Peyer's patch (tissue), 4 donors: ENCODE data around the gene SUN5.

Source experiments
- POLR2A ChIP-seq, 2 donors: fragments of 450-650 bp; IDR thresholded peaks; one replicate each; pipeline ENCODE4 v1.5.1; 2017; ENCODE audit warnings: antibody characterized with exemption in 2 of 2, mild to moderate bottlenecking in 2 of 2, moderate library complexity in 2 of 2
- TF ChIP-seq, protein P1 (sequence below), 6 experiments: fragments of 450-650 bp in 4 of 6; fragments of 200-600 bp in 2 of 6; sonication (generic) in 1 of 6; IDR thresholded peaks; one replicate each; pipeline ENCODE4 v1.5.1; 2017 to 2019; ENCODE audit warnings: antibody characterized with exemption in 6 of 6, mild to moderate bottlenecking in 3 of 6, moderate library complexity in 1 of 6

DNA sequence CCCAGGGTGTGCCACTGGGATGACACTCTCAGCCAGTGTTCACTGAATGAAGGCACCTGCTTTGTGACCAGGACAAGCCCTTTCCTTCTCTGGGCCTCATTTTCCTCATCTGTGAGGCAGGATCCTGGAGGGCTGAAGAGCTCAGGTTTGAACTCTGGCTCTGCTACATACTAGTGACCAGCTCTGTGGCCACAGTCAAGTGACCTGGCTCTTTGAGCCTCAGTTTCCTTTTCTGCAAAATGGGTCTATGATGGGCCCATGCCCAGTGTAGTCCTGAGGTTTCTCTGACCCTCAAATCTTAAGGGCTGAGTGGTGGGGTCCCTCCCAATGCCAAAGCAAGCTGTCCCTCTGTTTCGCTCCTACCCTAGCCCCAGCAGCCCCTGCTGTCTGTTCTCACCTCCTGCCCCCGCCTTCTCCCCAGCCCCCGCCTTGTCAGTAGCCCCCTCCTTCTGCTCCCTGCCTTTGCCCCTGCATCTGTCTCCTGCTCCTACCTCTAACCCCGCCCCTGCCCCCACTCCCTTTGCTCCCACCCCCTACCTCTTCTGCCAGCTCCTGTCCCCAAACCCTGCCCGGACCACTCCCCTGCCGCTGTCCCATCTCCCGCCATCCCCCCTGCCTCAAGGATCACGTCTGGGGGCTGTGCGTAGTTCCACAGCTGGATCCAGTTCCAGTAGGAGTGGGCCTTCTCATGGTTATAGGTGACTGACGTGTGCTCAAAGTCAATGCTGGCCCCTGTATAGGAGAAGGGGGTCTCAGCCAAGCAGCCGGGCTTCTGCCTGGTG, 17.0 kb downstream of the SUN5 start:
- no peak for TF ChIP-seq POLR2A (IDR thresholded peaks at IDR 0.05)
- TF ChIP-seq, protein P1, sequence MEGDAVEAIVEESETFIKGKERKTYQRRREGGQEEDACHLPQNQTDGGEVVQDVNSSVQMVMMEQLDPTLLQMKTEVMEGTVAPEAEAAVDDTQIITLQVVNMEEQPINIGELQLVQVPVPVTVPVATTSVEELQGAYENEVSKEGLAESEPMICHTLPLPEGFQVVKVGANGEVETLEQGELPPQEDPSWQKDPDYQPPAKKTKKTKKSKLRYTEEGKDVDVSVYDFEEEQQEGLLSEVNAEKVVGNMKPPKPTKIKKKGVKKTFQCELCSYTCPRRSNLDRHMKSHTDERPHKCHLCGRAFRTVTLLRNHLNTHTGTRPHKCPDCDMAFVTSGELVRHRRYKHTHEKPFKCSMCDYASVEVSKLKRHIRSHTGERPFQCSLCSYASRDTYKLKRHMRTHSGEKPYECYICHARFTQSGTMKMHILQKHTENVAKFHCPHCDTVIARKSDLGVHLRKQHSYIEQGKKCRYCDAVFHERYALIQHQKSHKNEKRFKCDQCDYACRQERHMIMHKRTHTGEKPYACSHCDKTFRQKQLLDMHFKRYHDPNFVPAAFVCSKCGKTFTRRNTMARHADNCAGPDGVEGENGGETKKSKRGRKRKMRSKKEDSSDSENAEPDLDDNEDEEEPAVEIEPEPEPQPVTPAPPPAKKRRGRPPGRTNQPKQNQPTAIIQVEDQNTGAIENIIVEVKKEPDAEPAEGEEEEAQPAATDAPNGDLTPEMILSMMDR (IDR thresholded peaks at IDR 0.05) = no peak
